Kidney epithelial cell (primary cell): Measurements from ENCODE around the gene LRP2. TPM values are rescaled to one million over a fixed set of nuclear protein-coding genes. Genes with fewer than 3 reads are reported as not detected.

Experiments used
- DNase-seq: peaks from one replicate; pipeline ENCODE4 v3.0.0-alpha.2; 2010; ENCODE audit warnings: low read depth
- H3K27me3 ChIP-seq: 2 replicates; pipeline ENCODE4 v1.6.0; 2011; ENCODE audit warnings: low read length; ENCODE audit not compliant: control insufficient read depth, insufficient read depth
- H3K36me3 ChIP-seq: 2 replicates; pipeline ENCODE4 v1.5.1; 2011; ENCODE audit warnings: low read length; ENCODE audit not compliant: control insufficient read depth, insufficient read depth
- H3K4me3 ChIP-seq: 2 replicates; pipeline ENCODE4 v1.5.1; 2011; ENCODE audit warnings: low read depth, mild to moderate bottlenecking, control low read depth, low read length
- total RNA-seq: library from RNA; depleted of rRNA; stranded (reverse); fragments of >200 nt; gene quantifications from 2 replicates; pipeline ENCODE4 v1.2.3, GENCODE V29; 2015
- TF ChIP-seq, protein P1 (sequence below): IDR thresholded peaks from 2 replicates; pipeline ENCODE4 v1.5.1; 2011; ENCODE audit warnings: mild to moderate bottlenecking, moderate library complexity, low read length, control low read depth, inconsistent platforms; ENCODE audit not compliant: insufficient read depth, poor library complexity, severe bottlenecking

LRP2 gene
- total RNA-seq, 1 donor from 2014 or later = 1.4 TPM

DNA sequence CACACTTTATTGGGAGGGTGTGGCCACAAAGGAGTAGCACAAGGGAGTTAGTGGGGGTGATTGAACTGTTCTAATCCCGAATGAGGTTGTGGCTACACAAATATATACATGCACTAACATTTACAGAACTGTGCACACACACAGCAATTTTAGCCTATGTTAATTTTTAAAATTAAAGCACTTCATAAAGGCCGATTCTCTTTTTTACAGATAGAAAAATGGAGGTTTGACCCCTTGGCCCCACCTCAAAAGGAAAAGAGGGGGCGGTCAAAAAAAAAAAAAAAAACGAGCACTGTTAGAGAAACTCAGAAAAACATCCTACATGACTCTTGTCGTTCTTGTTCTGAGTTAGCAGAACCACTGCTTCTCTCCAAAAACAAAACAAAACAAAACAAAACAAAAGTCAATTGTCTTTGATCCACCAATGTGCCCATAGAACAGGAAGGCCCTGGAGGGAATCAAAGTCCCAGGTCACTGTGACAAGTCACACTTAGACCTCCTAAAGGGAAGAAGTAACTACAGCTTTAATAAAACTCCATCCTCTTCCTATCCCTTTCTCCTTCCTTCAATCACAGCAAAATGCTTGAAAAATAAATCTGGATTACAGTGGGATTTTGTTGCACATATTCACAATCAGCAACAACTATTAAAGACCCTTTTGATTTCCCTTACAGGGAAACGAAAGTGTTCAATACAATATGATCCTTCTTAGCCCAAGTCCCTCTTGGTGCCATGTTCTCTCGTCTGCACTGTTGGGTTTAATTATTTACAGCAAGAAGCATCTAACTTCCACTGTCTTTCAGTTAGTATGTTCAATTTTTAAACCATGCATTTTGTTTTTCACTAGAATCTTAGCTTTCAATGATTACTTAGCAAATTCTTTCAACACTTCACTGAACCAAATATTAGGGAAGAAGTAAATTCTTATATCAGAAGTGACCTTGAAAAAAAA is 16.6 kb downstream of the LRP2 start:
- H3K27me3 ChIP-seq = no peaks in the 10 kb centered on the region
- TF ChIP-seq, protein P1, sequence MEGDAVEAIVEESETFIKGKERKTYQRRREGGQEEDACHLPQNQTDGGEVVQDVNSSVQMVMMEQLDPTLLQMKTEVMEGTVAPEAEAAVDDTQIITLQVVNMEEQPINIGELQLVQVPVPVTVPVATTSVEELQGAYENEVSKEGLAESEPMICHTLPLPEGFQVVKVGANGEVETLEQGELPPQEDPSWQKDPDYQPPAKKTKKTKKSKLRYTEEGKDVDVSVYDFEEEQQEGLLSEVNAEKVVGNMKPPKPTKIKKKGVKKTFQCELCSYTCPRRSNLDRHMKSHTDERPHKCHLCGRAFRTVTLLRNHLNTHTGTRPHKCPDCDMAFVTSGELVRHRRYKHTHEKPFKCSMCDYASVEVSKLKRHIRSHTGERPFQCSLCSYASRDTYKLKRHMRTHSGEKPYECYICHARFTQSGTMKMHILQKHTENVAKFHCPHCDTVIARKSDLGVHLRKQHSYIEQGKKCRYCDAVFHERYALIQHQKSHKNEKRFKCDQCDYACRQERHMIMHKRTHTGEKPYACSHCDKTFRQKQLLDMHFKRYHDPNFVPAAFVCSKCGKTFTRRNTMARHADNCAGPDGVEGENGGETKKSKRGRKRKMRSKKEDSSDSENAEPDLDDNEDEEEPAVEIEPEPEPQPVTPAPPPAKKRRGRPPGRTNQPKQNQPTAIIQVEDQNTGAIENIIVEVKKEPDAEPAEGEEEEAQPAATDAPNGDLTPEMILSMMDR = no peak
- no peaks in the 10 kb centered on the region for H3K36me3 ChIP-seq
- H3K4me3 ChIP-seq = no peak overlapping the region
- no peak for DNase-seq

DNA sequence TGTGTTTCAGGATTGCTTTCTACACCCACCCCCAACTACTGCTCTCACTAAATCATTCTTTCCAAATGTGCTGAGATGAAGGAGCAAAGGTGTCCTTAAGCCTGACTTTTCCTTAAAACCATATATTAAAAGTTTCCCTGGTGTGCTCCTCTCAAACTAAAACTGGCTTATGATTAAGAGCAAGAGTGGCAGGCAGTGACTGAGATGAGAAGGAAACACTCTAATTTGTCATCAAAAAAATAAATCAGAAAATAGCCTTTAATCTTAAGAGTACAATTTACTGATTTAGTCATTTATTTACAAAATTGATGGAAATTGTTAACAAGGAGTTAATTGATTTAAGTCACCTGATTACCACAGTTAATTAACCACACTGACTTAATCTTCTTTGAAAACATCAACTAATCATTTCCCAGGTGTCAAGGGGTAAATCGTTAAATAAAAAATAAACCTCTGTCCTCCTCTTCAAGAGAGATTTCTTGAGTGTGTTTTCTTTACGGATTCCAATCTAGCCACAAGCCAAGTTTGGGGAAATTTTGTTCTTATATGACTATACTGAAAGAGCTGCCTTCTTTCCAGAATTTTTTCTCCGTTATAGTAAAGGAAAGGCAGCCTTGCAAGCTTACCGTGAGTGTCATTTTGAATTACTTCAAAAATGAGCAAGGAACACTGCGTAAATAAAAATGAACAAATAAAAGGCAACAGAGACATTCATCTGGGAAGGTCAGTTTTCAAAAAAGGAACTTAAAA is 17.4 kb downstream of the LRP2 start:
- TF ChIP-seq, protein P1 = no peak
- Histone ChIP-seq H3K36me3 (no peaks in the 10 kb centered on the region), H3K4me3 (no peak overlapping the region), H3K27me3 (no peaks in the 10 kb centered on the region)
- DNase-seq = no peak

DNA sequence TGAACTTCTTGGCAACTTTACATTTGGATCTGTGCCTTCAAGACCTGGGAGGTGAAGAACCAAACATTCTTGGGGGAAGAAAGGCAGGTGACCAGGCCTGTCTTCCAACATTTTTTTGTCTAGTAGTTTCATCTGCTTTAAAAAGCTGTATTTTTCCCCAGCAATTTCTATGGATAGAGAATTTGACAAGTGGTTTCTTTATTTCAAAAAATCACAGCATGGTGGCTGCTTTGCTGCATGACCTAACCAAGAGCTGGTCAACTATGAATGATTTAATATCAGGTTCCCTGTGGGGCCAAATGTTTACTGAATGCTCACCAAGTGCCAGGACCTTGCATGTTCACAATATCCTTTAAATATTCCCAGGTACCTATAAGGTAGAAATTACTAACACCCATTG is 19.1 kb downstream of the LRP2 start:
- TF ChIP-seq, protein P1 = no peak
- no peaks in the 10 kb centered on the region for H3K27me3 ChIP-seq
- H3K36me3 ChIP-seq = no peaks in the 10 kb centered on the region
- H3K4me3 ChIP-seq = no peak overlapping the region
- DNase-seq = no peak

DNA sequence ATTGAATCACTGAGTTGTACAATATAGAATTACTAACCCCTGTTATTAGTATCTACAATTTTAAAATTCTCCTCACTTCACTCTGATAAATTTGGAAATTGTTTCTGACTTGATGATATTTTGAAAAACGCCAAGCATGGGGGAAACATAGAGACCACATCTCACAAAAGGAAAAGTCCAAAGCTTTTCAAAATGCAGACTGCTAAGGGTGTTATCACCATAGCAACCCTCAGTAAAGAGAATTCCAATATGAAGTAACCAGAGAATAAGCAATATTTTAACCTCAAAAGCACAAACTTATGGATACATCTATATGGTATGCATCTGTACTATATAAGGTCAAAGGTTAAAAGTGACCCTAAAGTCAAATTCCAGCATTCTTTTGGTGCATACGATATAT is 22.7 kb downstream of the LRP2 start:
- no peaks in the 10 kb centered on the region for H3K27me3 ChIP-seq
- no peaks in the 10 kb centered on the region for H3K36me3 ChIP-seq
- TF ChIP-seq, protein P1 = no peak
- DNase-seq = no peak
- H3K4me3 ChIP-seq = no peak overlapping the region

DNA sequence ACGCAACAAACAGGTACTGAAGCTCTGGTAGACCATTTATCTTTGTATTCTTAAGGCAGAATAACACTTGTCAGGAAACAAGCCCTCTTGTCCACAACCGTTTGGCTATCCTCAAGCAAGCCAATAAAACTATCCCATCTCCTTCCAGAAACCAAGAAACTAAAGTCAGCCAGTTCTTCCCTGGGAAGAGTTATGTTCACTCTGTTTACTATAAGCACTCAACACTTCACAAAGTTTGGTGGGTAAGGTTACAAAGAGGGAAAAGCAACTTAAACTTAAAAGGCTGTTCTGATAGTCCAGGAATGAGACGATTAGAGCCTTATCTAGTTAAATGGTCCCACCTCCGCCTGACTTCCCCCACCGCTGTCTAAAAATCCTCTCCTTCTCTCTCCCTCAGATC is 25.6 kb downstream of the LRP2 start:
- Histone ChIP-seq H3K4me3 (no peak overlapping the region), H3K36me3 (no peaks in the 10 kb centered on the region), H3K27me3 (no peaks in the 10 kb centered on the region)
- TF ChIP-seq, protein P1 = no peak
- DNase-seq = no peak
